Measurements from ENCODE around the gene PDE1A. TPM values are rescaled to one million over a fixed set of nuclear protein-coding genes. Genes with fewer than 3 reads are reported as not detected.

The PDE1A gene
- total RNA-seq, 1 donor from 2014 or later = 14.5 TPM

- intact Hi-C loops (cut with DNase I) = no loop called here
These were observed 197.5 kb downstream of the PDE1A start for GRCh38 chr2:182229297-182229696.

GRCh38 chr2:182228741-182229140 is 198.1 kb downstream of the PDE1A start:
- Histone ChIP-seq H3K4me3 (no peak overlapping the region), H3K27me3 (no peaks in the 10 kb centered on the region), H3K9me3 (no peaks in the 10 kb centered on the region), H3K4me1 (no peaks in the 10 kb centered on the region), H3K36me3 (no peaks in the 10 kb centered on the region), H3K27ac (no peak overlapping the region)
- intact Hi-C loops (cut with DNase I) = no loop called here
- TF ChIP-seq CTCF (IDR thresholded peaks at IDR 0.05) (no peak), POLR2A (IDR thresholded peaks at IDR 0.05) (no peak), POLR2AphosphoS5 (IDR thresholded peaks at IDR 0.05; ENCODE audit: insufficient read depth in 1 of 2, low read depth in 1 of 2) (no peak)
- no peak for DNase-seq (ENCODE audit: extremely low spot score in 2 of 2)

More at GRCh38 chr2:182229297-182229696, 197.5 kb downstream of the PDE1A start:
- Histone ChIP-seq H3K36me3 (no peaks in the 10 kb centered on the region), H3K9me3 (no peaks in the 10 kb centered on the region), H3K27ac (no peak overlapping the region), H3K4me1 (no peaks in the 10 kb centered on the region), H3K27me3 (no peaks in the 10 kb centered on the region), H3K4me3 (no peak overlapping the region)
- no peak for DNase-seq (ENCODE audit: extremely low spot score in 2 of 2)
- TF ChIP-seq POLR2AphosphoS5 (IDR thresholded peaks at IDR 0.05; ENCODE audit: insufficient read depth in 1 of 2, low read depth in 1 of 2) (no peak), CTCF (IDR thresholded peaks at IDR 0.05) (no peak), POLR2A (IDR thresholded peaks at IDR 0.05) (no peak)

GRCh38 chr2:182228073-182228473 is 198.8 kb downstream of the PDE1A start:
- Histone ChIP-seq H3K4me1 (no peaks in the 10 kb centered on the region), H3K4me3 (no peak overlapping the region), H3K27me3 (no peaks in the 10 kb centered on the region), H3K36me3 (no peaks in the 10 kb centered on the region), H3K9me3 (no peaks in the 10 kb centered on the region), H3K27ac (no peak overlapping the region)
- TF ChIP-seq POLR2AphosphoS5 (IDR thresholded peaks at IDR 0.05; ENCODE audit: insufficient read depth in 1 of 2, low read depth in 1 of 2) = no peak
- no peak for TF ChIP-seq POLR2A (IDR thresholded peaks at IDR 0.05)
- no peak for TF ChIP-seq CTCF (IDR thresholded peaks at IDR 0.05)
- no peak for DNase-seq (ENCODE audit: extremely low spot score in 2 of 2)
- intact Hi-C loops (cut with DNase I) = no loop called here

GRCh38 chr2:182226807-182227206 is 200.0 kb downstream of the PDE1A start:
- intact Hi-C loops (cut with DNase I) = no loop called here
- DNase-seq (ENCODE audit: extremely low spot score in 2 of 2) = no peak
- TF ChIP-seq POLR2A (IDR thresholded peaks at IDR 0.05) = no peak
- no peak for TF ChIP-seq POLR2AphosphoS5 (IDR thresholded peaks at IDR 0.05; ENCODE audit: insufficient read depth in 1 of 2, low read depth in 1 of 2)
- TF ChIP-seq CTCF (IDR thresholded peaks at IDR 0.05) = no peak
- Histone ChIP-seq H3K4me3 (no peak overlapping the region), H3K36me3 (no peaks in the 10 kb centered on the region), H3K27me3 (no peaks in the 10 kb centered on the region), H3K9me3 (no peaks in the 10 kb centered on the region), H3K27ac (no peak overlapping the region), H3K4me1 (no peaks in the 10 kb centered on the region)

- Histone ChIP-seq H3K4me1 (no peaks in the 10 kb centered on the region), H3K4me3 (no peak overlapping the region), H3K36me3 (no peaks in the 10 kb centered on the region), H3K27ac (no peak overlapping the region), H3K27me3 (no peaks in the 10 kb centered on the region), H3K9me3 (no peaks in the 10 kb centered on the region)
- TF ChIP-seq CTCF (IDR thresholded peaks at IDR 0.05) (no peak), POLR2A (IDR thresholded peaks at IDR 0.05) (no peak), POLR2AphosphoS5 (IDR thresholded peaks at IDR 0.05; ENCODE audit: insufficient read depth in 1 of 2, low read depth in 1 of 2) (no peak)
- intact Hi-C loops (cut with DNase I) = no loop called here
- DNase-seq (ENCODE audit: extremely low spot score in 2 of 2) = no peak
These were observed 202.2 kb downstream of the PDE1A start for GRCh38 chr2:182224669-182225068.
